CD14-positive monocyte (primary cell): ENCODE data around the gene TUBGCP3. TPM values are rescaled to one million over a fixed set of nuclear protein-coding genes. Genes with fewer than 3 reads are reported as not detected.

Experiments
- DNase-seq, 3 donors: peaks; one replicate each; pipeline ENCODE4 v3.0.0-alpha.2; 2011 to 2022
- H2AFZ ChIP-seq: 2 replicates; pipeline ENCODE4 v1.6.0; 2012; ENCODE audit warnings: mild to moderate bottlenecking, low read depth, low read length, inconsistent platforms; ENCODE audit not compliant: insufficient read depth, poor library complexity, severe bottlenecking
- H3K27ac ChIP-seq, 2 donors: 1 replicate in 1 of 2; 2 replicates in 1 of 2; pipeline ENCODE4 v1.5.1; 2012 to 2013; ENCODE audit warnings: low read length in 2 of 2, control low read depth in 1 of 2, inconsistent platforms in 1 of 2, low read depth in 1 of 2, mild to moderate bottlenecking in 1 of 2
- H3K27me3 ChIP-seq, 2 donors: one replicate each; pipeline versions ENCODE4 v1.6.0 to v1.6.1; 2011 to 2013; ENCODE audit warnings: low read length in 2 of 2; ENCODE audit not compliant: control insufficient read depth in 2 of 2, insufficient read depth in 2 of 2
- H3K36me3 ChIP-seq, 2 donors: replicated peaks in 1 of 2; 1 replicate in 1 of 2; 2 replicates in 1 of 2; pipeline versions ENCODE4 v1.5.1 to v1.6.1; 2012 to 2013; ENCODE audit warnings: low read length in 2 of 2, control low read depth in 1 of 2, inconsistent platforms in 1 of 2, mild to moderate bottlenecking in 1 of 2; ENCODE audit not compliant: insufficient read depth in 2 of 2, control insufficient read depth in 1 of 2
- H3K4me1 ChIP-seq, 2 donors: 1 replicate in 1 of 2; 2 replicates in 1 of 2; pipeline versions ENCODE4 v1.5.1 to v1.6.1; 2012 to 2013; ENCODE audit warnings: low read length in 2 of 2, control low read depth in 1 of 2, inconsistent platforms in 1 of 2, mild to moderate bottlenecking in 1 of 2, moderate library complexity in 1 of 2; ENCODE audit not compliant: insufficient read depth in 2 of 2, control insufficient read depth in 1 of 2
- H3K4me2 ChIP-seq: replicated peaks from 2 replicates; pipeline ENCODE3; 2012; ENCODE audit warnings: low read length, moderate library complexity, mild to moderate bottlenecking; ENCODE audit not compliant: poor library complexity, severe bottlenecking; ENCODE audit errors: extremely low read depth
- H3K4me3 ChIP-seq, 3 experiments: fragments of 200-600 bp in 1 of 3; sonication (generic) in 1 of 3; replicated peaks in 1 of 3; 1 replicate in 2 of 3; 2 replicates in 1 of 3; pipeline ENCODE4 v1.5.1; 2011 to 2013; ENCODE audit warnings: low read length in 3 of 3, mild to moderate bottlenecking in 3 of 3, control low read depth in 2 of 3, low read depth in 2 of 3, inconsistent platforms in 1 of 3, moderate library complexity in 1 of 3
- H3K79me2 ChIP-seq: 2 replicates; pipeline ENCODE4 v1.6.0; 2012; ENCODE audit warnings: mild to moderate bottlenecking, control low read depth, inconsistent platforms, low read length, moderate library complexity; ENCODE audit not compliant: insufficient read depth
- H3K9ac ChIP-seq: 2 replicates; pipeline ENCODE4 v1.6.0; 2017; ENCODE audit warnings: low read length, mild to moderate bottlenecking; ENCODE audit not compliant: insufficient read depth, poor library complexity, severe bottlenecking
- H3K9me3 ChIP-seq, 2 donors: replicated peaks in 1 of 2; 1 replicate in 1 of 2; 2 replicates in 1 of 2; pipeline versions ENCODE4 v1.5.1 to v1.6.1; 2012 to 2013; ENCODE audit warnings: low read length in 2 of 2, control low read depth in 1 of 2; ENCODE audit not compliant: control insufficient read depth in 1 of 2, insufficient read depth in 1 of 2
- H4K20me1 ChIP-seq: 2 replicates; pipeline ENCODE4 v1.6.0; 2012; ENCODE audit warnings: mild to moderate bottlenecking, low read length, control low read depth, moderate library complexity; ENCODE audit not compliant: insufficient read depth
- H3K27ac Mint-ChIP-seq, 7 donors: one replicate each; pipeline ENCODE4 v1.8.0; 2020; ENCODE audit warnings: mild to moderate bottlenecking in 7 of 7, mixed read lengths in 7 of 7, moderate library complexity in 6 of 7, inconsistent platforms in 2 of 7
- H3K27me3 Mint-ChIP-seq, 3 donors: one replicate each; pipeline ENCODE4 v1.8.0; 2021 to 2022; ENCODE audit warnings: low read depth in 3 of 3, mild to moderate bottlenecking in 3 of 3, mixed read lengths in 3 of 3, moderate library complexity in 3 of 3, inconsistent platforms in 1 of 3
- H3K36me3 Mint-ChIP-seq, 2 donors: one replicate each; pipeline ENCODE4 v1.8.0; 2020; ENCODE audit warnings: mixed read lengths in 2 of 2, inconsistent platforms in 1 of 2, mild to moderate bottlenecking in 1 of 2
- H3K4me1 Mint-ChIP-seq: one replicate; pipeline ENCODE4 v1.8.0; 2020; ENCODE audit warnings: mild to moderate bottlenecking, mixed read lengths
- H3K4me3 Mint-ChIP-seq, 2 donors: one replicate each; pipeline ENCODE4 v1.8.0; 2020; ENCODE audit warnings: mild to moderate bottlenecking in 2 of 2, mixed read lengths in 2 of 2, moderate library complexity in 1 of 2
- H3K9me3 Mint-ChIP-seq, 7 donors: one replicate each; pipeline ENCODE4 v1.8.0; 2020 to 2022; ENCODE audit warnings: mixed read lengths in 7 of 7, mild to moderate bottlenecking in 6 of 7, moderate library complexity in 6 of 7, inconsistent platforms in 2 of 7
- WGBS: methylation state at CpG from one replicate; pipeline ENCODE4 v1.1.5; 2013; ENCODE audit warnings: missing lambda C conversion rate; ENCODE audit not compliant: insufficient coverage; 5-methylcytosine and 5-hydroxymethylcytosine counted together
- intact Hi-C, 2 donors: fragments of 100-400 bp; cut with micrococcal nuclease; formaldehyde crosslinking; loops; one replicate each; pipeline versions ENCODE4 v1.15.0 to v1.15.1; 2023
- polyA plus RNA-seq, 3 donors: library from polyadenylated mRNA; depleted of rRNA in 1 of 3; unstranded in 2 of 3; stranded (reverse) in 1 of 3; fragments of 300-500 nt in 2 of 3; fragments of >200 nt in 1 of 3; fragmentation: Illumina TruSeq in 2 of 3; gene quantifications; 1 replicate in 2 of 3; 2 replicates in 1 of 3; pipeline ENCODE4 v1.2.3, GENCODE V29; 2012 to 2021
- TF ChIP-seq, protein P1 (sequence below): fragments of 200-600 bp; IDR thresholded peaks from one replicate; pipeline ENCODE4 v1.8.0; 2022; ENCODE audit warnings: antibody characterized with exemption, mild to moderate bottlenecking

TUBGCP3 gene
- polyA plus RNA-seq, 3 donors, result 25.4 to 47.1 (median 34.1) TPM

DNA sequence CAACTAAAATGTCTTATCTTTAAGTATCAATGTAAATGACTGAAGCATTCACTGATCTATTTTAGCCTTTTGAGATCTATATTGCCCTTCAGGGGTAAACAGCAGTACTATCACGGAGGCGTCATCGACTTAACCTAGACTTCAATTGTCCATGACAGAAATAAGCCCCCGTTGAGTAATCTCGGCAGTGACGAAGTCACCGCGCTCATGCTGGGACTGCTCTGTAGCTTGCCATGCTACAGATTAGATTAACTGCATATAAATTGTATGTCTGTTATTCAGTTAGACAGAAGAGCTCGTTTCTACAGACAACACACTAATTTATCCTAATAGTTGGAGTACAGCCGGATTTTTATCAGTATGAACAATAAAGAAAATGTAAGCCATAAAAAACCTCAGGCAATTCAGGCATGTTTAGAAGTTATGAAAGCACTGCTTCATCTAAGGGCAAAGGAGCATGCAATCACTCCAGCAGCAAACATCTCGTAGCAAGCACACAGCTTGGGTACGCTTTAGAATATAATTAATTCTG is 56.6 kb downstream of the TUBGCP3 start:
- Histone ChIP-seq H3K9ac (no peak overlapping the region), H2AFZ (no peak overlapping the region), H3K27ac (no peak overlapping the region), H3K4me3 (no peak overlapping the region), H3K4me1 (no peaks in the 10 kb centered on the region), H3K27me3 (no peaks in the 10 kb centered on the region), H3K36me3 (peaks cover 4 to 27% of the 10 kb centered on the region in 2 donors), H3K79me2 (no peaks in the 10 kb centered on the region), H3K9me3 (no peaks in the 10 kb centered on the region), H3K4me2 (no peak overlapping the region), H4K20me1 (no peaks in the 10 kb centered on the region)
- no peaks in the 10 kb centered on the region for H3K27me3 Mint-ChIP-seq
- TF ChIP-seq, protein P1, sequence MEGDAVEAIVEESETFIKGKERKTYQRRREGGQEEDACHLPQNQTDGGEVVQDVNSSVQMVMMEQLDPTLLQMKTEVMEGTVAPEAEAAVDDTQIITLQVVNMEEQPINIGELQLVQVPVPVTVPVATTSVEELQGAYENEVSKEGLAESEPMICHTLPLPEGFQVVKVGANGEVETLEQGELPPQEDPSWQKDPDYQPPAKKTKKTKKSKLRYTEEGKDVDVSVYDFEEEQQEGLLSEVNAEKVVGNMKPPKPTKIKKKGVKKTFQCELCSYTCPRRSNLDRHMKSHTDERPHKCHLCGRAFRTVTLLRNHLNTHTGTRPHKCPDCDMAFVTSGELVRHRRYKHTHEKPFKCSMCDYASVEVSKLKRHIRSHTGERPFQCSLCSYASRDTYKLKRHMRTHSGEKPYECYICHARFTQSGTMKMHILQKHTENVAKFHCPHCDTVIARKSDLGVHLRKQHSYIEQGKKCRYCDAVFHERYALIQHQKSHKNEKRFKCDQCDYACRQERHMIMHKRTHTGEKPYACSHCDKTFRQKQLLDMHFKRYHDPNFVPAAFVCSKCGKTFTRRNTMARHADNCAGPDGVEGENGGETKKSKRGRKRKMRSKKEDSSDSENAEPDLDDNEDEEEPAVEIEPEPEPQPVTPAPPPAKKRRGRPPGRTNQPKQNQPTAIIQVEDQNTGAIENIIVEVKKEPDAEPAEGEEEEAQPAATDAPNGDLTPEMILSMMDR, result no peak
- WGBS, result 94% methylated on average over 3 of the region's 12 CpGs
- DNase-seq, result no peak
- no peaks in the 10 kb centered on the region for H3K9me3 Mint-ChIP-seq
- intact Hi-C loops, result no loop called here
- H3K27ac Mint-ChIP-seq, result no peak overlapping the region
- H3K4me3 Mint-ChIP-seq, result no peak overlapping the region
- no peaks in the 10 kb centered on the region for H3K4me1 Mint-ChIP-seq
- peaks cover 11 to 17% of the 10 kb centered on the region in 2 donors for H3K36me3 Mint-ChIP-seq

- Histone ChIP-seq H3K4me3 (no peak overlapping the region), H3K4me1 (no peaks in the 10 kb centered on the region), H3K27ac (no peak overlapping the region), H2AFZ (no peak overlapping the region), H4K20me1 (no peaks in the 10 kb centered on the region), H3K4me2 (no peak overlapping the region), H3K79me2 (no peaks in the 10 kb centered on the region), H3K27me3 (no peaks in the 10 kb centered on the region), H3K9ac (no peak overlapping the region), H3K36me3 (peaks cover 9 to 32% of the 10 kb centered on the region in 2 donors), H3K9me3 (no peaks in the 10 kb centered on the region)
- Mint-ChIP-seq H3K36me3 (peaks cover 8 to 13% of the 10 kb centered on the region in 2 donors), H3K4me3 (no peak overlapping the region), H3K27me3 (no peaks in the 10 kb centered on the region), H3K4me1 (no peaks in the 10 kb centered on the region), H3K9me3 (no peaks in the 10 kb centered on the region), H3K27ac (no peak overlapping the region)
- WGBS, result no CpG with 5 or more reads among the region's 2 CpGs
- DNase-seq, result no peak
- TF ChIP-seq, protein P1, result no peak
- intact Hi-C loops, result no loop called here
These were observed 57.1 kb downstream of the TUBGCP3 start for GRCh38 chr13:112530861-112531260.
